ENCODE measurements around the gene PSMD9.

PSMD9 gene

GRCh38 chr12:121953695-121954094 lies 65.1 kb downstream of the PSMD9 start:
- Histone ChIP-seq H3K27ac (replicated peaks; ENCODE audit: low read length) (no peak overlapping the region), H3K14ac (ENCODE audit: low read length) (no peak overlapping the region), H3K79me1 (ENCODE audit: low read depth, low read length) (no peaks in the 10 kb centered on the region), H3K4me1 (ENCODE audit: control insufficient read depth in 2 of 2, insufficient read depth in 1 of 2, low read depth in 1 of 2, low read length in 2 of 2) (peaks cover 0 to 2% of the 10 kb centered on the region in 2 donors), H2BK15ac (ENCODE audit: low read length) (no peak overlapping the region), H2AK5ac (ENCODE audit: low read depth, low read length) (no peak overlapping the region), H2BK12ac (ENCODE audit: low read length) (no peak overlapping the region), H3K4me3 (ENCODE audit: low read length in 2 of 2) (no peak overlapping the region), H2BK5ac (ENCODE audit: low read length) (no peak overlapping the region), H4K8ac (ENCODE audit: low read depth, low read length) (no peak overlapping the region), H4K91ac (ENCODE audit: low read depth, low read length, poor library complexity) (no peak overlapping the region), H3K18ac (ENCODE audit: low read length) (no peak overlapping the region), H3K23ac (ENCODE audit: low read depth, low read length, poor library complexity) (no peak overlapping the region), H3K4ac (ENCODE audit: low read length) (no peak overlapping the region), H3K9ac (ENCODE audit: low read depth, low read length, poor library complexity) (no peak overlapping the region), H3K27me3 (ENCODE audit: control insufficient read depth in 3 of 3, insufficient read depth in 3 of 3, low read depth in 1 of 3, low read length in 3 of 3) (no peaks in the 10 kb centered on the region), H3K9me3 (replicated peaks in 1 of 2; ENCODE audit: control insufficient read depth in 2 of 2, insufficient read depth in 1 of 2, low read depth in 1 of 2, low read length in 2 of 2) (peaks cover 0 to 3% of the 10 kb centered on the region in 2 donors), H2AFZ (ENCODE audit: low read length) (no peak overlapping the region), H3K36me3 (replicated peaks in 1 of 2; ENCODE audit: control insufficient read depth in 2 of 2, insufficient read depth in 2 of 2, low read length in 2 of 2) (no peaks in the 10 kb centered on the region), H3K4me2 (ENCODE audit: insufficient read depth, low read length, poor library complexity, severe bottlenecking) (no peak overlapping the region), H2BK120ac (ENCODE audit: low read depth, low read length) (no peak overlapping the region)
- WGBS, 2 donors (ENCODE audit: extremely low coverage in 2 of 2, insufficient read length in 2 of 2, insufficient replicate concordance in 1 of 2): no CpG with 5 or more reads among the region's 3 CpGs
- no peak for DNase-seq (ENCODE audit: low spot score)

GRCh38 chr12:121955258-121956237 lies 67.0 kb downstream of the PSMD9 start:
- no peak overlapping the region for H2BK120ac ChIP-seq (ENCODE audit: low read depth, low read length)
- no peak overlapping the region for H3K18ac ChIP-seq (ENCODE audit: low read length)
- no peak overlapping the region for H3K14ac ChIP-seq (ENCODE audit: low read length)
- no peaks in the 10 kb centered on the region for H3K36me3 ChIP-seq (replicated peaks in 1 of 2; ENCODE audit: control insufficient read depth in 2 of 2, insufficient read depth in 2 of 2, low read length in 2 of 2)
- WGBS, 2 donors (ENCODE audit: extremely low coverage in 2 of 2, insufficient read length in 2 of 2, insufficient replicate concordance in 1 of 2): no CpG with 5 or more reads among the region's 13 CpGs
- H3K4ac ChIP-seq (ENCODE audit: low read length): no peak overlapping the region
- no peaks in the 10 kb centered on the region for H3K79me1 ChIP-seq (ENCODE audit: low read depth, low read length)
- no peak overlapping the region for H3K4me2 ChIP-seq (ENCODE audit: insufficient read depth, low read length, poor library complexity, severe bottlenecking)
- no peak overlapping the region for H4K91ac ChIP-seq (ENCODE audit: low read depth, low read length, poor library complexity)
- H3K9ac ChIP-seq (ENCODE audit: low read depth, low read length, poor library complexity): no peak overlapping the region
- no peak overlapping the region for H2BK15ac ChIP-seq (ENCODE audit: low read length)
- H2AFZ ChIP-seq (ENCODE audit: low read length): no peak overlapping the region
- H3K4me1 ChIP-seq (ENCODE audit: control insufficient read depth in 2 of 2, insufficient read depth in 1 of 2, low read depth in 1 of 2, low read length in 2 of 2): no peaks in the 10 kb centered on the region
- peaks cover 0 to 3% of the 10 kb centered on the region in 2 donors for H3K9me3 ChIP-seq (replicated peaks in 1 of 2; ENCODE audit: control insufficient read depth in 2 of 2, insufficient read depth in 1 of 2, low read depth in 1 of 2, low read length in 2 of 2)
- no peak overlapping the region for H2AK5ac ChIP-seq (ENCODE audit: low read depth, low read length)
- no peaks in the 10 kb centered on the region for H3K27me3 ChIP-seq (ENCODE audit: control insufficient read depth in 3 of 3, insufficient read depth in 3 of 3, low read depth in 1 of 3, low read length in 3 of 3)
- no peak overlapping the region for H2BK12ac ChIP-seq (ENCODE audit: low read length)
- H3K23ac ChIP-seq (ENCODE audit: low read depth, low read length, poor library complexity): no peak overlapping the region
- H4K8ac ChIP-seq (ENCODE audit: low read depth, low read length): no peak overlapping the region
- H2BK5ac ChIP-seq (ENCODE audit: low read length): no peak overlapping the region
- no peak overlapping the region for H3K27ac ChIP-seq (replicated peaks; ENCODE audit: low read length)
- DNase-seq (ENCODE audit: low spot score): no peak
- no peak overlapping the region for H3K4me3 ChIP-seq (ENCODE audit: low read length in 2 of 2)

- Histone ChIP-seq H3K4ac (ENCODE audit: low read length) (no peak overlapping the region), H3K23ac (ENCODE audit: low read depth, low read length, poor library complexity) (no peak overlapping the region)
These were observed 69.4 kb downstream of the PSMD9 start for GRCh38 chr12:121957861-121958515.

More at GRCh38 chr12:121957861-121958515, 69.4 kb downstream of the PSMD9 start:
- no peak for DNase-seq (ENCODE audit: low spot score)
- no CpG with 5 or more reads among the region's 6 CpGs for WGBS, 2 donors (ENCODE audit: extremely low coverage in 2 of 2, insufficient read length in 2 of 2, insufficient replicate concordance in 1 of 2)
- no peak overlapping the region for H2BK120ac ChIP-seq (ENCODE audit: low read depth, low read length)
- H2BK15ac ChIP-seq (ENCODE audit: low read length): no peak overlapping the region
- H2AK5ac ChIP-seq (ENCODE audit: low read depth, low read length): no peak overlapping the region
- no peaks in the 10 kb centered on the region for H3K27me3 ChIP-seq (ENCODE audit: control insufficient read depth in 3 of 3, insufficient read depth in 3 of 3, low read depth in 1 of 3, low read length in 3 of 3)
- H3K4me3 ChIP-seq (ENCODE audit: low read length in 2 of 2): no peak overlapping the region
- no peak overlapping the region for H4K91ac ChIP-seq (ENCODE audit: low read depth, low read length, poor library complexity)
- no peak overlapping the region for H2AFZ ChIP-seq (ENCODE audit: low read length)
- H3K18ac ChIP-seq (ENCODE audit: low read length): no peak overlapping the region
- no peak overlapping the region for H3K14ac ChIP-seq (ENCODE audit: low read length)
- no peak overlapping the region for H2BK12ac ChIP-seq (ENCODE audit: low read length)
- H3K36me3 ChIP-seq (replicated peaks in 1 of 2; ENCODE audit: control insufficient read depth in 2 of 2, insufficient read depth in 2 of 2, low read length in 2 of 2): no peaks in the 10 kb centered on the region
- no peak overlapping the region for H2BK5ac ChIP-seq (ENCODE audit: low read length)
- H3K27ac ChIP-seq (replicated peaks; ENCODE audit: low read length): no peak overlapping the region
- H3K9me3 ChIP-seq (replicated peaks in 1 of 2; ENCODE audit: control insufficient read depth in 2 of 2, insufficient read depth in 1 of 2, low read depth in 1 of 2, low read length in 2 of 2): peaks cover 0 to 3% of the 10 kb centered on the region in 2 donors
- no peak overlapping the region for H3K9ac ChIP-seq (ENCODE audit: low read depth, low read length, poor library complexity)
- no peak overlapping the region for H3K4me2 ChIP-seq (ENCODE audit: insufficient read depth, low read length, poor library complexity, severe bottlenecking)
- H3K79me1 ChIP-seq (ENCODE audit: low read depth, low read length): no peaks in the 10 kb centered on the region
- H3K4me1 ChIP-seq (ENCODE audit: control insufficient read depth in 2 of 2, insufficient read depth in 1 of 2, low read depth in 1 of 2, low read length in 2 of 2): no peaks in the 10 kb centered on the region
- H4K8ac ChIP-seq (ENCODE audit: low read depth, low read length): no peak overlapping the region

Data from neuronal stem cell (in vitro differentiated cells).